HG03108 (cell line): ENCODE results near the gene PRMT3.
"Not testable (repeated sequence)": the region's sequence is repeated elsewhere in the genome, so short reads cannot be mapped to it uniquely, and the experiment has no call there.

Experiments
- ATAC-seq: cut with Tn5 transposase; IDR thresholded peaks from one replicate; pipeline ENCODE4 v1.9.1; 2021; ENCODE audit warnings: moderate library complexity; ENCODE audit not compliant: unreplicated experiment

The PRMT3 gene

GRCh38 chr11:20373568-20374209 lies 13.8 kb upstream of the PRMT3 start:
- ATAC-seq, result no peak

- no peak for ATAC-seq
Observed at GRCh38 chr11:20374741-20375300, 12.7 kb upstream of the PRMT3 start.

- ATAC-seq, result no peak
Observed at GRCh38 chr11:20376162-20376730, 11.3 kb upstream of the PRMT3 start.

- ATAC-seq, result not testable (repeated sequence)
Observed at GRCh38 chr11:20385996-20386395, 1.5 kb upstream of the PRMT3 start.

GRCh38 chr11:20388096-20389055 lies 860 bp downstream of the PRMT3 start:
- ATAC-seq, result no peak

GRCh38 chr11:20397281-20397680 lies 9.8 kb downstream of the PRMT3 start:
- no peak for ATAC-seq

- ATAC-seq, result no peak
Observed at GRCh38 chr11:20399498-20399897, 12.0 kb downstream of the PRMT3 start.

GRCh38 chr11:20403059-20403458 lies 15.5 kb downstream of the PRMT3 start:
- no peak for ATAC-seq

GRCh38 chr11:20406484-20406883 lies 19.0 kb downstream of the PRMT3 start:
- no peak for ATAC-seq

GRCh38 chr11:20407344-20407743 lies 19.8 kb downstream of the PRMT3 start:
- ATAC-seq, result no peak

GRCh38 chr11:20415432-20415831 lies 27.9 kb downstream of the PRMT3 start:
- no peak for ATAC-seq

GRCh38 chr11:20417771-20418170 lies 30.3 kb downstream of the PRMT3 start:
- ATAC-seq, result no peak

- no peak for ATAC-seq
Observed at GRCh38 chr11:20421946-20422345, 34.4 kb downstream of the PRMT3 start.

- no peak for ATAC-seq
Observed at GRCh38 chr11:20429216-20429615, 41.7 kb downstream of the PRMT3 start.

GRCh38 chr11:20438637-20439036 lies 51.1 kb downstream of the PRMT3 start:
- no peak for ATAC-seq

GRCh38 chr11:20443596-20443995 lies 56.1 kb downstream of the PRMT3 start:
- no peak for ATAC-seq

GRCh38 chr11:20444535-20444934 lies 57.0 kb downstream of the PRMT3 start:
- ATAC-seq, result no peak

- ATAC-seq, result no peak
Observed at GRCh38 chr11:20448834-20449233, 61.3 kb downstream of the PRMT3 start.

- ATAC-seq, result no peak
Observed at GRCh38 chr11:20450829-20451228, 63.3 kb downstream of the PRMT3 start.

GRCh38 chr11:20451568-20451967 lies 64.1 kb downstream of the PRMT3 start:
- ATAC-seq, result no peak

GRCh38 chr11:20452585-20452984 lies 65.1 kb downstream of the PRMT3 start:
- ATAC-seq, result no peak
